NCI-H2171 treated with DMSO at 0.1 percent for 48 hours (cell line): ENCODE measurements around the gene HBEGF.
A peak's percentile ranks its signal among the peaks of the same experiment; 100 is the strongest.

ENCODE experiments used
- DNase-seq: peaks from one replicate; lab custom pipeline; 2025; lab: John Stamatoyannopoulos, UW

HBEGF gene

GRCh38 chr5:140346348-140347221, at the start of gene HBEGF:
Gene HBEGF, minus strand, starts transcription at chr5:140346603. Its CDS starts 275 bp downstream, at chr5:140346328.
- DNase-seq = peak; percentile 50

- no peak for DNase-seq
Observed at GRCh38 chr5:140393738-140394137, 47.3 kb upstream of the HBEGF start.

- DNase-seq = no peak
Observed at GRCh38 chr5:140391732-140392131, 45.3 kb upstream of the HBEGF start.

- DNase-seq = no peak
Observed at GRCh38 chr5:140391312-140391711, 44.9 kb upstream of the HBEGF start.

DNA sequence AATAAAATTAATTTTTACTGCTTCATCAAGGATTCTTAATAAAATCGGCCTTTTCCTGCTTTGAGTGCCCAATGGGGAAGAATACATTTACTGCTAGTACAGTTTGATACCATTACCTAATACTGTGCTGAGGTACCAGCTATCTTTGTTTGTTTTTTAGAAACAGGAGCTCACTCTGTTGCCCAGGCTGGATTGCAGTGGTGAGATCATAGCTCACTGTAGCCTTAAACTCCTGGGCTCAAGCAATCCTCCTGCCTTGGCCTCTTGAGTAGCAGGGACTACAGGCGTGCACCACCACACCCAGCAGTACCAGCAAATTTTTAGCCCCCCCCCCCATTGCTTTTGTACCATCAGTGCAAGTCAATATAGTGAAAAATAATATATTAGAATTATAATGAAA, 41.6 kb upstream of the HBEGF start:
- no peak for DNase-seq

- no peak for DNase-seq
Observed at GRCh38 chr5:140383300-140383699, 36.9 kb upstream of the HBEGF start.

DNA sequence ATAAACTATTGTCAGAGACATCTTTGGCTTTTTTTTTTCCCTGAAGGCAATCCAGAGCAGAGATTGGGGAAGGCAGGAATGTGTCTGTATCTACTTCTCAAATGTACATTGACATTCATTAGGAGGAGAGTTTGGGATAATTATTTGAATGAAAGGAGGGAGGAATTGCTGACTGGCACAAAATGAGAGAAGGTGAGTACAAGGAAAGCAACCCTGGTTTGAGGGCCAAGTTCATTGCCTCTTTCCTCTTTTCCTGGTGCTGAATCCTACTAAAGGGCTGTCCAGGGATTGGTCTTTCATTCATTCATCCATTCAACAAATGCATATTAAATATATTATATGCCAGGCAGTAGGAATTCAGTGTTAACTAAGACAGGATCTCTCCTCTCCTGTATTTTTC, 36.5 kb upstream of the HBEGF start:
- DNase-seq = no peak

DNA sequence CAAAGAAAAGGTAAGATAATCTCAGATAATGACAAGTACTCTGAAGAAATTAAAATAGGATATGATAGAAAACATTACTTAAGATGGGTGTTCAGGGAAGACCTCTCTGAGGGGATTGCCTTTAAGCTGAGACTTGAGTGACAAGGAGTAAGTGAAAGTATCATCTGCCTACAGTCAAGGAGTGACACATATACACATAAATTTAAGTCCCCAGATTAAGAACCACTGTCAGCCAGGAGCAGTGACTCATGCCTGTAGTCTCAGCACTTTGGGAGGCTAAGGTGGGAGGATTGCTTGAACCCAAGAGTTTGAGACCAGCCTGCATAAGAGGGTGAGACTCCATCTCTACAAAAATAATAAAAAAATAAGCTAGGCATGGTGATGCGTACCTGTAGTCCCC, 35.6 kb upstream of the HBEGF start:
- no peak for DNase-seq

GRCh38 chr5:140381351-140381750, 34.9 kb upstream of the HBEGF start:
- no peak for DNase-seq

- peak; percentile 24 for DNase-seq
Observed at GRCh38 chr5:140372971-140373487, 26.6 kb upstream of the HBEGF start.

- DNase-seq = no peak
Observed at GRCh38 chr5:140371356-140372151, 25.2 kb upstream of the HBEGF start.

DNA sequence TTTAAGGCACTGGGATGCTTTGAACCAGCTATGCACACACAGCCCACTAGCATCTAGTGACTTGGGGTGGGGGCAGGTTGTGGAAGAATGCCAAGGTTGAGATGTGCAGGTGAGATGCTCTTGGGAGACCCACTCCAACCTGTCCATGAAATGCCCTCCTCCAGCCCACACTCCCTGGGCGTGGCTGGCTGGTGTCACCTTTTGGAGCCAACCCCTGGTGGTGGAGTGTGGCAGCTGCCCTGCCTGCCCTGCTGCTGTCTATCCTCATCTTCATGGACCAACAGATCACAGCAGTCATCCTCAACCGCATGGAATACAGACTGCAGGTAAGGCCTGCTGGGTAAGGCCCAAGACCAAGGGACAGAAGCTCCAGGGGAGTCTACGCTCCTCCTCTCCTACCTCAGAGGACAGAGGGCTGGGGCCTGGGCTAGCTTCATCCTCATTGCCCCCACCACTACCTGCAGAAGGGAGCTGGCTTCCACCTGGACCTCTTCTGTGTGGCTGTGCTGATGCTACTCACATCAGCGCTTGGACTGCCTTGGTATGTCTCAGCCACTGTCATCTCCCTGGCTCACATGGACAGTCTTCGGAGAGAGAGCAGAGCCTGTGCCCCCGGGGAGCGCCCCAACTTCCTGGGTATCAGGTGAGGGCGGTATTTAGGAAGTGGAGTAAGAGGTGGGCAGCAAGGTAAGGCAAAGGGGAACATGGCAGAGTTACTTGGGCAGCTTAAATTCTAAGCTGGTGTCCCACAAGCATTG, 21.0 kb upstream of the HBEGF start:
- DNase-seq = no peak

DNA sequence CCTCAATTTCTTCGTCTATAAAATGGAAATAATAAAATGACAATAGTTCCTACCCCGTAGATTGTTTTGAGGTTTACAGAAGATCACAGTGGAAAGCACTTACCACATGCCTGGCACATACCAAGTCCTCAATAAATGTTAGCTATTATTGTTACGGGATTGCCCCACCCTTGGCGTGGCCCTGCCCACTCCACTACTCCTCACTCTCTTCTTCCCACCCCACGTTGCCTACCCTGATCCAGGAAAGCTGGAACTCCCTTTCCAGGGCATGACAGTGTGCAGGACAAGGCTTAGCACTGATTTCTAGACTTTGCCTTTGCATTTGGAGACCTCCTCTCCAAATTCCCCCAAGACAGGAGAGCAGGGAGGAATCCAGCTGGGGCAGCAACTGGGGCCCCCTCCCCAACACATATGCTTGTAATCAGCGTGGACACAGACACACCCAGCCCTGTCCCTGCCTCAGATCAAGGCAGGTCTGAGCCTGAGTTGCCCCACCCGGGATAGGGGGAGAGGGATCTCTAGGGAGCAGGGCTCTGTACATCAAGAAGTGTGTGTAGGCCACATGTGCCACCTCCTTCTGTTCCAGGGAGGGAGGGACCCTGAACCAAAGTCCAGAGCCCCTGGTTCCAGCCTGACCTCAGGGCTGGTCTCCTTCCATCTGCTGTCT, 20.3 kb upstream of the HBEGF start:
- DNase-seq = no peak

DNA sequence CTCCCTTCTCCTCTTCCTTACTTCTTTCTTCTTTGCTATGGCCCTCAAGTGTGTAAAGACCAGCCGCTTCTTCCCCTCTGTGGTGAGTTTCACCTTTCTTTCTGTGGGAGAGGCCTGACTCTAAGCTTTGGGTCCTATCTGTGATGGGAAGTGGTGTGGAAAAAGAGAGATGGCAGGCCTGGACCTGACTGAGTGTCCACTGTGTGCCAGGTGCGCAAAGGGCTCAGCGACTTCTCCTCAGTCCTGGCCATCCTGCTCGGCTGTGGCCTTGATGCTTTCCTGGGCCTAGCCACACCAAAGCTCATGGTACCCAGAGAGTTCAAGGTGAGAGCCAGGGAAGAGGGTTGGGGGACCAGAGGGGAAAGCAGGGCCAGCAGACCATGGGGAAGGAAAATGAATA, 19.5 kb upstream of the HBEGF start:
- no peak for DNase-seq

- no peak for DNase-seq
Observed at GRCh38 chr5:140365282-140365681, 18.9 kb upstream of the HBEGF start.

- DNase-seq = no peak
Observed at GRCh38 chr5:140364472-140364765, 18.0 kb upstream of the HBEGF start.

DNA sequence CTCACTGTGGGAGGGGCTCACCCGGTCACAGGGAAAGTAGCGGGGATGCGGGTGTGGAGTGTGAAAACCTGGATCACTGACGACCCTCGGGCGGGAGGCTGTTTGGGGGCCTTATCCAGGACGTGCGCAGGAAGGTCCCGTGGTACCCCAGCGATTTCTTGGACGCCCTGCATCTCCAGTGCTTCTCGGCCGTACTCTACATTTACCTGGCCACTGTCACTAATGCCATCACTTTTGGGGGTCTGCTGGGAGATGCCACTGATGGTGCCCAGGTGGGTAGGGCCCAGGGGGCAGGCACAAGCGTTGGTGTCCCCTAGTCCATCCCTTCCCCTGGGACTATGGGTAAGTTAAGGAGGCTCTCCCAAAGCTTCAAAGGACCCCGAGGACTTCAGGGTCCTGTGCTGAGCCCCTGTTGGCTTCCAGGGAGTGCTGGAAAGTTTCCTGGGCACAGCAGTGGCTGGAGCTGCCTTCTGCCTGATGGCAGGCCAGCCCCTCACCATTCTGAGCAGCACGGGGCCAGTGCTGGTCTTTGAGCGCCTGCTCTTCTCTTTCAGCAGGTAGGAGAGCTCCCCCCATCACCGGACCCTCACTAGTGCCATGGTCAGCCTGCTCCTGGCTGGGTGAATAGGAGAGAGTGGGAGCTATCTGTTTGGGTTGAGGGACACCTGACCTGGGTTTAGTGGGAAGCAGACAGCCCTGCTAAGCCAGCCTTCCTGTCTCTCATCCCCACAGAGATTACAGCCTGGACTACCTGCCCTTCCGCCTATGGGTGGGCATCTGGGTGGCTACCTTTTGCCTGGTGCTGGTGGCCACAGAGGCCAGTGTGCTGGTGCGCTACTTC, 17.4 kb upstream of the HBEGF start:
- no peak for DNase-seq

DNA sequence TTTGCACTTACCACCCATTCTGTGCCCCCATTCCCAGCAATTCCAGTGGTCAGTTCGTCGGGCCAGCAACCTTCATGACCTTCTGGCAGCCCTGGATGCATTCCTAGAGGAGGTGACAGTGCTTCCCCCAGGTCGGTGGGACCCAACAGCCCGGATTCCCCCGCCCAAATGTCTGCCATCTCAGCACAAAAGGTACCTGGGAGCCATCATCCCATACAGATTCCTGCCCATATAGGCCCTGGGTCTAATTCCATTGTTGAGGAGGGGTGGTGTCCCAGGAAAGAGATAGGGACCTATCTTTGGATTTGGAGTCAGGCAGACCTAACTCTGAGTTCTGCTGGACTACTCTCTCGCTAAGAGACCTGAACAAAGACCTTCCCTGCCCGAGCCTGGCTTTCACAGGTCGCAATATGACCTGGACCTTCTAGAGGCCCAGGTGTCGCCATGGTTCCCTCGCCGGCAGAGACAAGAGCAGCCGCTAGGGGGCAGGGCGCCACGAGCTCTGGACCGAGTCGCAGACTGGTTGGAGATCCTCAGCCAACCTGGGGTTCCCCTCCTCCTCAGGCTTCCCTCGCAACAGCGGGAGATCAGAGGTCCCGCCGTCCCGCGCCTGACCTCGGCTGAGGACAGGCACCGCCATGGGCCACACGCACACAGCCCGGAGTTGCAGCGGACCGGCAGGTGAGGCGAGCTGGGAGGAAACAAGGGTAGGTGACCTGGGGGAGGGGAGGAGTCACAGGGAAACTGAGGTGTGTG, 16.6 kb upstream of the HBEGF start:
- DNase-seq = no peak

- DNase-seq = no peak
Observed at GRCh38 chr5:140362311-140362710, 15.9 kb upstream of the HBEGF start.

- no peak for DNase-seq
Observed at GRCh38 chr5:140361901-140362300, 15.5 kb upstream of the HBEGF start.
